GM19238 (cell line): Measurements from ENCODE around the gene OSBP2.

Experiments used
- DNase-seq: peaks from one replicate; pipeline ENCODE4 v3.0.0; 2011; ENCODE audit warnings: low spot score; ENCODE audit not compliant: insufficient read length

Gene OSBP2

GRCh38 chr22:30892731-30893221 is 198.1 kb downstream of the OSBP2 start:
- no peak for DNase-seq

GRCh38 chr22:30893434-30894370 is 199.0 kb downstream of the OSBP2 start:
- no peak for DNase-seq

GRCh38 chr22:30894371-30894740 is 199.7 kb downstream of the OSBP2 start:
- DNase-seq: no peak

GRCh38 chr22:30902496-30903357 is 208.1 kb downstream of the OSBP2 start:
- no peak for DNase-seq

GRCh38 chr22:30903876-30904460 is 209.3 kb downstream of the OSBP2 start:
- no peak for DNase-seq

- no peak for DNase-seq
These were observed 211.1 kb downstream of the OSBP2 start for GRCh38 chr22:30905696-30906341.

GRCh38 chr22:30906411-30906810 is 211.7 kb downstream of the OSBP2 start:
- no peak for DNase-seq

GRCh38 chr22:30906946-30907345 is 212.3 kb downstream of the OSBP2 start:
- no peak for DNase-seq

- DNase-seq: no peak
These were observed 213.4 kb downstream of the OSBP2 start for GRCh38 chr22:30908051-30908461.

- no peak for DNase-seq
These were observed 214.6 kb downstream of the OSBP2 start for GRCh38 chr22:30909306-30909705.

GRCh38 chr22:30910358-30910757 is 215.7 kb downstream of the OSBP2 start:
- no peak for DNase-seq

- no peak for DNase-seq
These were observed 224.1 kb downstream of the OSBP2 start for GRCh38 chr22:30918761-30919160.

GRCh38 chr22:30919973-30920372 is 225.3 kb downstream of the OSBP2 start:
- DNase-seq: no peak

- DNase-seq: peak; percentile 74
These were observed 225.7 kb downstream of the OSBP2 start for GRCh38 chr22:30920407-30920806.

- DNase-seq: no peak
These were observed 226.4 kb downstream of the OSBP2 start for GRCh38 chr22:30921108-30921507.

GRCh38 chr22:30922151-30922611 is 227.5 kb downstream of the OSBP2 start:
- DNase-seq: peak; percentile 45

- DNase-seq: no peak
These were observed 228.7 kb downstream of the OSBP2 start for GRCh38 chr22:30923168-30923900.

GRCh38 chr22:30925667-30926066 is 231.0 kb downstream of the OSBP2 start:
- DNase-seq: no peak

GRCh38 chr22:30926706-30927105 is 232.0 kb downstream of the OSBP2 start:
- DNase-seq: no peak

GRCh38 chr22:30927806-30928205 is 233.1 kb downstream of the OSBP2 start:
- no peak for DNase-seq
